BLaER1 treated with 17β-estradiol and CSF1 and Interleukin-3, amounts not matched to agents 10 nM and 100 nM (cell line): ENCODE results near the gene LMCD1.

Source experiments
- H3K27ac ChIP-seq, 11 experiments: shearing (Covaris generic); formaldehyde crosslinking; 2 replicates each; pipeline ENCODE4 v1.8.1; 2022
- H3K27me3 ChIP-seq, 11 experiments: shearing (Covaris generic); formaldehyde crosslinking; 2 replicates each; pipeline ENCODE4 v1.8.1; 2022
- H3K36me3 ChIP-seq, 11 experiments: shearing (Covaris generic); formaldehyde crosslinking; 2 replicates each; pipeline ENCODE4 v1.8.1; 2022
- H3K4me1 ChIP-seq, 10 experiments: shearing (Covaris generic); formaldehyde crosslinking; 2 replicates each; pipeline ENCODE4 v1.8.1; 2022
- H3K4me2 ChIP-seq, 11 experiments: shearing (Covaris generic); formaldehyde crosslinking; 2 replicates each; pipeline ENCODE4 v1.8.1; 2022
- H3K4me3 ChIP-seq, 10 experiments: shearing (Covaris generic); formaldehyde crosslinking; 2 replicates each; pipeline ENCODE4 v1.8.1; 2022
- H3K9ac ChIP-seq, 11 experiments: shearing (Covaris generic); formaldehyde crosslinking; 2 replicates each; pipeline ENCODE4 v1.8.1; 2022
- H3K9me3 ChIP-seq, 11 experiments: shearing (Covaris generic); formaldehyde crosslinking; replicated peaks in 1 of 11; 2 replicates each; pipeline ENCODE4 v1.8.1; 2022
- H4K20me1 ChIP-seq, 11 experiments: shearing (Covaris generic); formaldehyde crosslinking; 2 replicates each; pipeline ENCODE4 v1.8.1; 2022
- Cebpa-rat ChIP-seq, 11 experiments: shearing (Covaris generic); IDR thresholded peaks; 2 replicates each; pipeline ENCODE4 v1.8.1; 2022

The LMCD1 gene

DNA sequence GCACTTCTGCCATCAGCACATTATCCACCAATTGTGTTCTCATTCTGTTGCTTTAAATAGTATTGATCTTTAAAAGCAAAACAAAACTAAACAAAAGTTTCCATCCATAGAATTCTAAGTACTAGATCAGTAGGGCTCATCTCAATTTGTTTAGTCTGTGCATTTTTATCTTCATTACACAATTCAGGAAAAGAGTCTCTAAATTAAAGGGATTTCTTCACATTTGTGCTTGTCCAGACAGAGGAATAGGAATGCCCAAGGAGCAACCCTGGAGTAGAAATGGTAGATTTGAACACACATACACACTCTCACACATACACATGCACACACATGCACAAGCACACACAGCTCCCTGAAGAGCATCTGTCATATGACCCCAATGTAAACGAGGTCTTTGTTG, 21.4 kb downstream of the LMCD1 start:
- Histone ChIP-seq H4K20me1 (no peaks in the 10 kb centered on the region), H3K4me3 (no peak overlapping the region), H3K36me3 (no peaks in the 10 kb centered on the region), H3K9me3 (peaks cover 0 to 19% (median 14%) of the 10 kb centered on the region in 11 experiments; a peak in 14 of 22 replicates), H3K27ac (no peak overlapping the region), H3K9ac (no peak overlapping the region), H3K27me3 (no peaks in the 10 kb centered on the region), H3K4me1 (peaks cover 13 to 30% (median 21%) of the 10 kb centered on the region in 10 experiments), H3K4me2 (peak overlapping the region in 2 of 11 experiments; percentile 71 to 74; a peak in 3 of 22 replicates)
- no peak for TF ChIP-seq Cebpa-rat (IDR thresholded peaks at IDR 0.05)

GRCh38 chr3:8524249-8524648, 22.6 kb downstream of the LMCD1 start:
- Histone ChIP-seq H3K4me2 (peak overlapping the region; percentile 19 to 77 (median 69)), H4K20me1 (no peaks in the 10 kb centered on the region), H3K4me1 (peaks cover 23 to 42% (median 34%) of the 10 kb centered on the region in 10 experiments), H3K27ac (peak overlapping the region in 7 of 11 experiments; percentile 5 to 42 (median 30); a peak in 8 of 22 replicates), H3K9me3 (peaks cover 0 to 19% (median 14%) of the 10 kb centered on the region in 11 experiments; a peak in 14 of 22 replicates), H3K9ac (peak overlapping the region in 1 of 11 experiments; percentile 6; a peak in 1 of 22 replicates), H3K4me3 (no peak overlapping the region), H3K36me3 (no peaks in the 10 kb centered on the region), H3K27me3 (no peaks in the 10 kb centered on the region)
- no peak for TF ChIP-seq Cebpa-rat (IDR thresholded peaks at IDR 0.05)

- H3K4me3 ChIP-seq: no peak overlapping the region
- H3K27me3 ChIP-seq: no peaks in the 10 kb centered on the region
- H3K4me1 ChIP-seq: peaks cover 29 to 48% (median 39%) of the 10 kb centered on the region in 10 experiments
- no peak for TF ChIP-seq Cebpa-rat (IDR thresholded peaks at IDR 0.05)
- peak overlapping the region in 1 of 11 experiments; percentile 6; a peak in 1 of 22 replicates for H3K9ac ChIP-seq
- no peaks in the 10 kb centered on the region for H3K36me3 ChIP-seq
- no peaks in the 10 kb centered on the region for H4K20me1 ChIP-seq
- peak overlapping the region; percentile 19 to 77 (median 69) for H3K4me2 ChIP-seq
- H3K9me3 ChIP-seq: peaks cover 0 to 19% (median 14%) of the 10 kb centered on the region in 11 experiments; a peak in 14 of 22 replicates
- peak overlapping the region in 7 of 11 experiments; percentile 5 to 42 (median 29); a peak in 5 of 22 replicates for H3K27ac ChIP-seq
Measured at GRCh38 chr3:8524656-8525399, 23.2 kb downstream of the LMCD1 start.

DNA sequence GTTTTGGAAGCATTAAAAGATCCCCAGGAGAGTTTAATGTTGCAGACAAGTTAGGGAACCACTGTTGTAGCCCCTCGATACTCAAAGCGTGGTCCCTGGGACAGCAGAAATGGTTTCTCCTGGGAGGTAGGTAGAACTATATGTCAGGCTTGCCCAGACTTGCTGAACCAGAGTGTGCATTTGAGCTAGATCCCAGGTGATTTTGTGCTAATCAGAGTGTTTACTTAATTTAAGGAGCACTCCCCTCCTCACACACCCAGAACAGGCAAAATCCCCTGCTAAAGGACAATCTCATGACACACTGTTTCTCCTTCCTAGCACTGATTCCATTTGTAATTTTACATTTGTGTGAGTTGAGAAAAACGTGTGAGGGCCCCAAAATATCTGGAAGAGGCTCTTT, 24.3 kb downstream of the LMCD1 start:
- Histone ChIP-seq H3K9ac (no peak overlapping the region), H3K27ac (no peak overlapping the region), H3K4me1 (peaks cover 40 to 59% (median 50%) of the 10 kb centered on the region in 10 experiments), H3K9me3 (peaks cover 0 to 16% (median 12%) of the 10 kb centered on the region in 11 experiments; a peak in 14 of 22 replicates), H3K4me2 (no peak overlapping the region; a peak in 1 of 22 replicates), H3K36me3 (no peaks in the 10 kb centered on the region), H3K4me3 (no peak overlapping the region), H4K20me1 (no peaks in the 10 kb centered on the region), H3K27me3 (no peaks in the 10 kb centered on the region)
- no peak for TF ChIP-seq Cebpa-rat (IDR thresholded peaks at IDR 0.05)

DNA sequence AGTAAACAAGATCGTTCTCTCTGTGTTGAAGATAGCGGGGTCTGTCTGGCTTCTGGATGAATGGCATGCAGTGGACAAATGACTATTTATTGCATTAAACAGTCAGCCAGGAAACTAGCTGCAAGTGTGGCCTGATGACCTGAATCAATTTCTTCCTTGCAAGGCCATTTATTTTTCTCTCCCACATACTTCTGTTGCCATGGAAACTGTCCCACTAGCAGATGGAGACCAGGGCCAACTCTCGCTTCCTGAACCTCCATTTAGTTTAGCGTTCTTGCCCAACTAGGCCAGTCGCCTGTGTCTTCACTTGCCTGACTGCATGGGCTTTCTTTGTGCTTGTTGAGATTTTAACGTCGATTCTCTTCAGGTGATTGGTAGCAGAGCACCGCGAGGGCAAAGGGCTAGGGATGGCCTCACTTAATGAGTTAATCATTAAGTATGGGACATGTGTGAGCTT, 27.6 kb downstream of the LMCD1 start:
- Histone ChIP-seq H3K4me3 (no peak overlapping the region), H3K9ac (peak overlapping the region in 3 of 11 experiments; percentile 2 to 46 (median 24); a peak in 3 of 22 replicates), H3K36me3 (no peaks in the 10 kb centered on the region), H3K9me3 (no peaks in the 10 kb centered on the region; a peak in 1 of 22 replicates), H3K4me2 (peak overlapping the region; percentile 64 to 87 (median 68)), H3K27me3 (no peaks in the 10 kb centered on the region), H3K27ac (peak overlapping the region in 10 of 11 experiments; percentile 9 to 78 (median 62); a peak in 17 of 22 replicates), H4K20me1 (no peaks in the 10 kb centered on the region), H3K4me1 (peaks cover 37 to 56% (median 42%) of the 10 kb centered on the region in 10 experiments)
- peak in 3 of 11 experiments; percentile 26 to 46 (median 45); a peak in 1 of 22 replicates for TF ChIP-seq Cebpa-rat (IDR thresholded peaks at IDR 0.05)

GRCh38 chr3:8529738-8530525, 28.3 kb downstream of the LMCD1 start:
- Histone ChIP-seq H3K9me3 (no peaks in the 10 kb centered on the region; a peak in 1 of 22 replicates), H3K27me3 (no peaks in the 10 kb centered on the region), H3K27ac (peak overlapping the region in 10 of 11 experiments; percentile 9 to 78 (median 62); a peak in 17 of 22 replicates), H3K4me2 (peak overlapping the region; percentile 64 to 87 (median 68)), H4K20me1 (no peaks in the 10 kb centered on the region), H3K4me3 (no peak overlapping the region), H3K4me1 (peaks cover 29 to 49% (median 35%) of the 10 kb centered on the region in 10 experiments), H3K36me3 (no peaks in the 10 kb centered on the region), H3K9ac (peak overlapping the region in 1 of 11 experiments; percentile 46; a peak in 3 of 22 replicates)
- no peak for TF ChIP-seq Cebpa-rat (IDR thresholded peaks at IDR 0.05)

DNA sequence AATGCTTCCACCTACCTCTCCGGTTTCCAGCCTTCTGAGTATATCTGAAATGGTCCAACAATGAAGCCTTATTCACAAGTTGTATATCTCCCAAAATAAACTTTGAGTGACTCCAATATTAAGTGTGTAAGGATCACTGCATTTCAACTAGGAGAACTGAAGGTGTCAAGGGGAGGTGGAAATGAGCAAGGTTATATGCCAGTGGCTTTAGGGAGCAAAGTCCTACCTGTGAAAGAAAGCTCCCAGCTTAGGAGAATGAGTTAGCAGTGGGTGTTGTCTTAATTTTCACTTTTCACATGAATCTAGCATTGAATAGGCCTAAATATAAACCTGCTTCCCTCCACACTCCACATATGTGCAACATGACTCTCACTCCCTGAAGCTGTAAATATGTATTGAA, 29.0 kb downstream of the LMCD1 start:
- TF ChIP-seq Cebpa-rat (IDR thresholded peaks at IDR 0.05): no peak
- H3K36me3 ChIP-seq: no peaks in the 10 kb centered on the region
- H3K9ac ChIP-seq: no peak overlapping the region
- H3K4me1 ChIP-seq: peaks cover 28 to 44% (median 31%) of the 10 kb centered on the region in 10 experiments
- peak overlapping the region in 3 of 11 experiments; percentile 3 to 30 (median 17); a peak in 3 of 22 replicates for H3K27ac ChIP-seq
- H3K4me2 ChIP-seq: peak overlapping the region; percentile 64 to 87 (median 68); a peak in 21 of 22 replicates
- no peaks in the 10 kb centered on the region for H4K20me1 ChIP-seq
- no peaks in the 10 kb centered on the region; a peak in 1 of 22 replicates for H3K9me3 ChIP-seq
- no peak overlapping the region for H3K4me3 ChIP-seq
- H3K27me3 ChIP-seq: no peaks in the 10 kb centered on the region

GRCh38 chr3:8532251-8532871, 30.7 kb downstream of the LMCD1 start:
- no peak overlapping the region for H3K27ac ChIP-seq
- H3K4me2 ChIP-seq: peak overlapping the region in 1 of 11 experiments; percentile 16; a peak in 2 of 22 replicates
- peaks cover 4 to 10% (median 6%) of the 10 kb centered on the region in 11 experiments; a peak in 16 of 22 replicates for H3K9me3 ChIP-seq
- no peak overlapping the region for H3K4me3 ChIP-seq
- no peak for TF ChIP-seq Cebpa-rat (IDR thresholded peaks at IDR 0.05)
- no peak overlapping the region for H3K9ac ChIP-seq
- peaks cover 28 to 44% (median 31%) of the 10 kb centered on the region in 10 experiments for H3K4me1 ChIP-seq
- no peaks in the 10 kb centered on the region for H3K27me3 ChIP-seq
- H4K20me1 ChIP-seq: no peaks in the 10 kb centered on the region
- H3K36me3 ChIP-seq: no peaks in the 10 kb centered on the region
